ENCODE measurements around the gene KLF4. TPM values are rescaled to one million over a fixed set of nuclear protein-coding genes. Genes with fewer than 3 reads are reported as not detected.
A peak's percentile ranks its signal among the peaks of the same experiment; 100 is the strongest.
"Not testable (repeated sequence)": the region's sequence is repeated elsewhere in the genome, so short reads cannot be mapped to it uniquely, and the experiment has no call there.

KLF4 gene
- total RNA-seq, 1 donor from 2014 or later, result 4.4 TPM

GRCh38 chr9:107492381-107492970 is 2.9 kb upstream of the KLF4 start:
- H3K36me3 ChIP-seq (ENCODE audit: insufficient read depth, low read length), result no peaks in the 10 kb centered on the region
- no peak for FAIRE-seq
- no peaks in the 10 kb centered on the region for H3K9me3 Mint-ChIP-seq (ENCODE audit: unreplicated experiment)
- no peak for TF ChIP-seq EZH2 (IDR thresholded peaks at IDR 0.05; ENCODE audit: insufficient read depth, low read length)
- no peak for TF ChIP-seq CTCF (IDR thresholded peaks at IDR 0.05; ENCODE audit: insufficient read depth, low read depth, low read length)
- no peak overlapping the region for H3K4me2 ChIP-seq (ENCODE audit: low read length)
- no peaks in the 10 kb centered on the region for H3K9me3 ChIP-seq (ENCODE audit: insufficient read depth, low read depth, low read length)
- no peak overlapping the region for H2AFZ ChIP-seq (ENCODE audit: low read depth, low read length)
- no peak overlapping the region for H3K9ac ChIP-seq (ENCODE audit: low read length)
- H3K4me3 ChIP-seq (ENCODE audit: insufficient read depth, low read depth, low read length), result no peak overlapping the region
- no peaks in the 10 kb centered on the region for H4K20me1 ChIP-seq (ENCODE audit: insufficient read depth, low read length)
- H3K79me2 ChIP-seq (ENCODE audit: insufficient read depth, low read length), result no peaks in the 10 kb centered on the region
- H3K27ac Mint-ChIP-seq (ENCODE audit: unreplicated experiment), result no peak overlapping the region
- no peak overlapping the region for H3K4me3 Mint-ChIP-seq (ENCODE audit: unreplicated experiment)
- no peak overlapping the region for H3K27ac ChIP-seq (ENCODE audit: low read depth, low read length)
- H3K36me3 Mint-ChIP-seq (ENCODE audit: low read depth, unreplicated experiment), result no peaks in the 10 kb centered on the region
- peaks cover 37% of the 10 kb centered on the region for H3K27me3 Mint-ChIP-seq (ENCODE audit: low read depth, unreplicated experiment)
- peaks cover 21% of the 10 kb centered on the region for H3K4me1 ChIP-seq (ENCODE audit: insufficient read depth, low read length)
- DNase-seq (ENCODE audit: low read depth), result no peak
- H3K27me3 ChIP-seq (ENCODE audit: insufficient read depth, low read length), result peaks cover 22% of the 10 kb centered on the region
- no peaks in the 10 kb centered on the region for H3K4me1 Mint-ChIP-seq (ENCODE audit: low read depth, unreplicated experiment)

DNA sequence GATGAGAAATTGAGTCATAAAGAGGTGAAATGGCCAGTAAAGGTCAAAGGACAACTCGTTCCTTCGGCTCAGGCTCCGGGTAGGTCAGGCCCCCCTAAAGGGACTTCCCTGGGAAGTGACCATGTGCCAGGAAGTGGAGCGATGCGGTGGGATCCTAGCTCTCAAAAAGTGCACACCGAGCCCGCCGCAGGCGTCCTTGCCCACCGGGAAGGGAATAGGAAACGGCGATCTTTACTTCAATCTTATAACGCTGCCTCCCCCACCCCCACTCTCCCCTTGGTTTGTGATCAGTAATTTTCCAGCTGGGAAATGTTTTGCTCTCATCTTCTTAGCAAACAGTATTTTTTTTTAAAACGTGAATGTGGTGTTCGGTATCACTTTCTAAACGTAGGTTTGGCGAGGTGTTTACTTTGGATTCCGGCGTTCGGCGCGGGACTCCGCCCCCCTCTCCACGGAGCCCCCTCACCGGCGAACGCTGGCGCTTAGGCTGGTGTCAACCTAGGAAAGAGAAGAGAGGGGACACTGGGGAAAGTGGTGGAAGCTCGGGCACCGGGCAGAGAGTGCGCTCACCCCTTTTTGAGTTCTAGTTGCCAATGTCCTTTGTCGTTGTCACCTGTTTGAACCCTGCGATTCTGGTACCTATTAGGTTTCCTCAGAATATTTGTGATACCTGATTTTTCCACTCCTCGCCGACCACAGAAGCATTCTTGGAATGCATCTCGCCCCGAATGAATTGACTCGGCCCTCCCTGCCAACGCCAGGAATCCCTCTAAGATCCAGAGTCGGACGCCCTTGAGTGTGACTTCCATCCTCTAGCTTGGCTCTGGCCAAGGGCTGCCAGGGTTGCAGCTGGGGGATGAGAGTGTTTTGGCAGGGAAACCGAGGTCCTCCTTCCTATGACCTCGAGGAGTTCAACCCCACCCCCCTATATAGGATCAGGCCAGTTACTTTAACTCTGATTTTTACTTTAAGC is 1.8 kb upstream of the KLF4 start:
- no peaks in the 10 kb centered on the region for H3K79me2 ChIP-seq (ENCODE audit: insufficient read depth, low read length)
- H3K9ac ChIP-seq (ENCODE audit: low read length), result peak overlapping the region; percentile 84
- peaks cover 21% of the 10 kb centered on the region for H3K4me1 ChIP-seq (ENCODE audit: insufficient read depth, low read length)
- peak overlapping the region; percentile 83 for H3K4me3 Mint-ChIP-seq (ENCODE audit: unreplicated experiment)
- peak overlapping the region; percentile 44 for H3K27ac Mint-ChIP-seq (ENCODE audit: unreplicated experiment)
- no peaks in the 10 kb centered on the region for H3K36me3 ChIP-seq (ENCODE audit: insufficient read depth, low read length)
- peak overlapping the region; percentile 49 for H3K4me3 ChIP-seq (ENCODE audit: insufficient read depth, low read depth, low read length)
- no peaks in the 10 kb centered on the region for H3K36me3 Mint-ChIP-seq (ENCODE audit: low read depth, unreplicated experiment)
- no peak overlapping the region for H3K27ac ChIP-seq (ENCODE audit: low read depth, low read length)
- no peak for DNase-seq (ENCODE audit: low read depth)
- H3K27me3 Mint-ChIP-seq (ENCODE audit: low read depth, unreplicated experiment), result peaks cover 43% of the 10 kb centered on the region
- H2AFZ ChIP-seq (ENCODE audit: low read depth, low read length), result peak overlapping the region; percentile 60
- peak overlapping the region; percentile 90 for H3K4me2 ChIP-seq (ENCODE audit: low read length)
- FAIRE-seq, result no peak
- H4K20me1 ChIP-seq (ENCODE audit: insufficient read depth, low read length), result peaks cover 6% of the 10 kb centered on the region
- H3K27me3 ChIP-seq (ENCODE audit: insufficient read depth, low read length), result peaks cover 27% of the 10 kb centered on the region
- TF ChIP-seq EZH2 (IDR thresholded peaks at IDR 0.05; ENCODE audit: insufficient read depth, low read length), result no peak
- no peak for TF ChIP-seq CTCF (IDR thresholded peaks at IDR 0.05; ENCODE audit: insufficient read depth, low read depth, low read length)
- no peaks in the 10 kb centered on the region for H3K9me3 Mint-ChIP-seq (ENCODE audit: unreplicated experiment)
- H3K4me1 Mint-ChIP-seq (ENCODE audit: low read depth, unreplicated experiment), result no peaks in the 10 kb centered on the region
- no peaks in the 10 kb centered on the region for H3K9me3 ChIP-seq (ENCODE audit: insufficient read depth, low read depth, low read length)

DNA sequence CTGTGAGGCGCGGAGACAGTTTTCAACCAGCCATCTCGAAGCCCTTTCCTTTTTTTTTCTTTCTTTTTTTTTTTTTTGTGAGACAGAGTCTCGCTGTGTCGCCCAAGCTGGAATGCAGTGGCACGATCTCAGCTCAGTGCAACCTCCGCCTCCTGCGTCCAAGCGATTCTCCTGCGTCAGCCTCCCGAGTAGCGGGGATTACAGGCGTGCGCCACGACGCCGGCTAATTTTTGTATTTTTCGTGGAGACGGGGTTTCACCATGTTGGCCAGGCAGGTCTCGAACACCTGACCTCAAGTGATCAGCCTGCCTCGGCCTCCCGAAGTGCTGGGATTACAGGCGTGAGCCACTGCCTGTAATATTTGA is 1.0 kb upstream of the KLF4 start:
- H3K9me3 Mint-ChIP-seq (ENCODE audit: unreplicated experiment); FAIRE-seq; H4K20me1 ChIP-seq (ENCODE audit: insufficient read depth, low read length); H3K4me1 Mint-ChIP-seq (ENCODE audit: low read depth, unreplicated experiment); DNase-seq (ENCODE audit: low read depth); H3K36me3 Mint-ChIP-seq (ENCODE audit: low read depth, unreplicated experiment); H3K79me2 ChIP-seq (ENCODE audit: insufficient read depth, low read length); H3K9me3 ChIP-seq (ENCODE audit: insufficient read depth, low read depth, low read length); H3K36me3 ChIP-seq (ENCODE audit: insufficient read depth, low read length): not testable (repeated sequence)
- Histone ChIP-seq H3K4me1 (ENCODE audit: insufficient read depth, low read length) (peaks cover 21% of the 10 kb centered on the region), H3K27ac (ENCODE audit: low read depth, low read length) (peak overlapping the region; percentile 84), H3K4me3 (ENCODE audit: insufficient read depth, low read depth, low read length) (peak overlapping the region; percentile 67), H3K27me3 (ENCODE audit: insufficient read depth, low read length) (peaks cover 27% of the 10 kb centered on the region), H3K4me2 (ENCODE audit: low read length) (peak overlapping the region; percentile 90), H2AFZ (ENCODE audit: low read depth, low read length) (peak overlapping the region; percentile 66), H3K9ac (ENCODE audit: low read length) (peak overlapping the region; percentile 84)
- Mint-ChIP-seq H3K27ac (ENCODE audit: unreplicated experiment) (peak overlapping the region; percentile 79), H3K27me3 (ENCODE audit: low read depth, unreplicated experiment) (peaks cover 39% of the 10 kb centered on the region), H3K4me3 (ENCODE audit: unreplicated experiment) (peak overlapping the region; percentile 83)

All from astrocyte (in vitro differentiated cells and primary cell).